HG02852 (cell line): ENCODE measurements around the gene AURKA.
"Not testable (repeated sequence)": the region's sequence is repeated elsewhere in the genome, so short reads cannot be mapped to it uniquely, and the experiment has no call there.

Experiments used
- ATAC-seq: cut with Tn5 transposase; IDR thresholded peaks from one replicate; pipeline ENCODE4 v1.9.1; 2021; ENCODE audit warnings: mild to moderate bottlenecking, moderate library complexity; ENCODE audit not compliant: unreplicated experiment

AURKA gene

GRCh38 chr20:56391596-56392131 lies 351 bp downstream of the AURKA start:
- ATAC-seq = peak; percentile 27

GRCh38 chr20:56391037-56391436 lies 978 bp downstream of the AURKA start:
- ATAC-seq = no peak

- not testable (repeated sequence) for ATAC-seq
Measured at GRCh38 chr20:56390396-56390795, 1.6 kb downstream of the AURKA start.

- no peak for ATAC-seq
Measured at GRCh38 chr20:56389807-56390206, 2.2 kb downstream of the AURKA start.

GRCh38 chr20:56388882-56389281 lies 3.1 kb downstream of the AURKA start:
- no peak for ATAC-seq

GRCh38 chr20:56386219-56386618 lies 5.8 kb downstream of the AURKA start:
- ATAC-seq = no peak

GRCh38 chr20:56385130-56385529 lies 6.9 kb downstream of the AURKA start:
- no peak for ATAC-seq

- ATAC-seq = no peak
Measured at GRCh38 chr20:56383334-56383733, 8.7 kb downstream of the AURKA start.

GRCh38 chr20:56382696-56383095 lies 9.3 kb downstream of the AURKA start:
- no peak for ATAC-seq

- peak; percentile 72 for ATAC-seq
Measured at GRCh38 chr20:56381501-56381900, 10.5 kb downstream of the AURKA start.

GRCh38 chr20:56380375-56380774 lies 11.6 kb downstream of the AURKA start:
- ATAC-seq = no peak

- no peak for ATAC-seq
Measured at GRCh38 chr20:56378386-56378785, 13.6 kb downstream of the AURKA start.

- ATAC-seq = no peak
Measured at GRCh38 chr20:56376331-56376730, 15.7 kb downstream of the AURKA start.

GRCh38 chr20:56373942-56374341 lies 18.1 kb downstream of the AURKA start:
- no peak for ATAC-seq

- ATAC-seq = peak; percentile 41
Measured at GRCh38 chr20:56372850-56373249, 19.2 kb downstream of the AURKA start.

GRCh38 chr20:56371977-56372376 lies 20.0 kb downstream of the AURKA start:
- ATAC-seq = no peak

GRCh38 chr20:56369179-56369578 lies 22.8 kb downstream of the AURKA start:
- ATAC-seq = no peak

GRCh38 chr20:56368351-56369134 lies 23.5 kb downstream of the AURKA start:
- no peak for ATAC-seq

GRCh38 chr20:56363491-56363890 lies 28.5 kb downstream of the AURKA start:
- no peak for ATAC-seq

GRCh38 chr20:56362833-56363413 lies 29.1 kb downstream of the AURKA start:
- ATAC-seq = no peak

GRCh38 chr20:56361900-56362299 lies 30.1 kb downstream of the AURKA start:
- no peak for ATAC-seq

GRCh38 chr20:56360908-56361205 lies 31.2 kb downstream of the AURKA start:
- no peak for ATAC-seq
